ENCODE results near the gene GSK3B. TPM values are rescaled to one million over a fixed set of nuclear protein-coding genes. Genes with fewer than 3 reads are reported as not detected.

Gene GSK3B
- polyA plus RNA-seq, 1 donor (not counting 4 experiments of a cell fraction or from before 2014, with no cell fraction given), result 73.3 TPM

GRCh38 chr3:119795849-119796248 lies 298.4 kb downstream of the GSK3B start:
- no peak overlapping the region for H2AFZ ChIP-seq (ENCODE audit: control insufficient read depth, low read length)
- no peak overlapping the region for H3K4me2 ChIP-seq (ENCODE audit: control insufficient read depth, extremely low read depth, insufficient read depth, low read depth, low read length)
- no peak overlapping the region for H3K9ac ChIP-seq (ENCODE audit: control insufficient read depth, extremely low read depth, insufficient read depth, low read length)
- H3K9me1 ChIP-seq (ENCODE audit: control insufficient read depth, extremely low read depth, insufficient read depth, low read length), result no peaks in the 10 kb centered on the region
- dilution Hi-C loops (cut with MboI; ENCODE audit: extremely low pct_ligation_motif_present, low sequenced_read_pairs), result no loop called here
- no peak for TF ChIP-seq EZH2 (IDR thresholded peaks at IDR 0.05; ENCODE audit: low read length)
- no peak for TF ChIP-seq CTCF (optimal IDR thresholded peaks at IDR 0.05 in 1 of 3, IDR thresholded peaks at IDR 0.05 in 1 of 3, conservative IDR thresholded peaks at IDR 0.05 in 1 of 3; ENCODE audit: extremely low read depth in 1 of 3, insufficient read depth in 2 of 3, low read length in 3 of 3)
- no peaks in the 10 kb centered on the region for H3K4me1 ChIP-seq (ENCODE audit: control insufficient read depth, extremely low read depth, insufficient read depth, low read length)
- no peak for DNase-seq (ENCODE audit: low read depth, low spot score)
- no peak overlapping the region for H3K27ac ChIP-seq (ENCODE audit: control insufficient read depth, insufficient read depth, low read length)
- no peaks in the 10 kb centered on the region for H3K79me2 ChIP-seq (ENCODE audit: control insufficient read depth, insufficient read depth, low read length)
- no peak for FAIRE-seq
- H3K9me3 ChIP-seq (ENCODE audit: control insufficient read depth, low read depth, low read length), result no peaks in the 10 kb centered on the region
- no peaks in the 10 kb centered on the region for H3K36me3 ChIP-seq (ENCODE audit: control insufficient read depth in 2 of 2, extremely low read depth in 1 of 2, insufficient read depth in 2 of 2, low read length in 2 of 2)
- no peaks in the 10 kb centered on the region for H3K27me3 ChIP-seq (ENCODE audit: control insufficient read depth, extremely low read depth, insufficient read depth, low read length)
- H4K20me1 ChIP-seq (ENCODE audit: control insufficient read depth, extremely low read depth, insufficient read depth, low read length), result no peaks in the 10 kb centered on the region
- H3K4me3 ChIP-seq (ENCODE audit: control insufficient read depth in 2 of 3, extremely low read depth in 1 of 3, insufficient read depth in 2 of 3, low read depth in 1 of 3, low read length in 3 of 3), result no peak overlapping the region

GRCh38 chr3:119794971-119795612 lies 299.2 kb downstream of the GSK3B start:
- H3K27ac ChIP-seq (ENCODE audit: control insufficient read depth, insufficient read depth, low read length), result no peak overlapping the region
- no peaks in the 10 kb centered on the region for H3K36me3 ChIP-seq (ENCODE audit: control insufficient read depth in 2 of 2, extremely low read depth in 1 of 2, insufficient read depth in 2 of 2, low read length in 2 of 2)
- no peaks in the 10 kb centered on the region for H4K20me1 ChIP-seq (ENCODE audit: control insufficient read depth, extremely low read depth, insufficient read depth, low read length)
- H2AFZ ChIP-seq (ENCODE audit: control insufficient read depth, low read length), result no peak overlapping the region
- no peak for FAIRE-seq
- no peaks in the 10 kb centered on the region for H3K9me3 ChIP-seq (ENCODE audit: control insufficient read depth, low read depth, low read length)
- no peak for DNase-seq (ENCODE audit: low read depth, low spot score)
- H3K4me3 ChIP-seq (ENCODE audit: control insufficient read depth in 2 of 3, extremely low read depth in 1 of 3, insufficient read depth in 2 of 3, low read depth in 1 of 3, low read length in 3 of 3), result no peak overlapping the region
- dilution Hi-C loops (cut with MboI; ENCODE audit: extremely low pct_ligation_motif_present, low sequenced_read_pairs), result no loop called here
- H3K4me1 ChIP-seq (ENCODE audit: control insufficient read depth, extremely low read depth, insufficient read depth, low read length), result no peaks in the 10 kb centered on the region
- no peaks in the 10 kb centered on the region for H3K27me3 ChIP-seq (ENCODE audit: control insufficient read depth, extremely low read depth, insufficient read depth, low read length)
- H3K9ac ChIP-seq (ENCODE audit: control insufficient read depth, extremely low read depth, insufficient read depth, low read length), result no peak overlapping the region
- TF ChIP-seq CTCF (optimal IDR thresholded peaks at IDR 0.05 in 1 of 3, IDR thresholded peaks at IDR 0.05 in 1 of 3, conservative IDR thresholded peaks at IDR 0.05 in 1 of 3; ENCODE audit: extremely low read depth in 1 of 3, insufficient read depth in 2 of 3, low read length in 3 of 3), result no peak
- no peak for TF ChIP-seq EZH2 (IDR thresholded peaks at IDR 0.05; ENCODE audit: low read length)
- no peaks in the 10 kb centered on the region for H3K9me1 ChIP-seq (ENCODE audit: control insufficient read depth, extremely low read depth, insufficient read depth, low read length)
- no peaks in the 10 kb centered on the region for H3K79me2 ChIP-seq (ENCODE audit: control insufficient read depth, insufficient read depth, low read length)
- no peak overlapping the region for H3K4me2 ChIP-seq (ENCODE audit: control insufficient read depth, extremely low read depth, insufficient read depth, low read depth, low read length)
